ENCODE measurements around the gene TPCN1. TPM values are rescaled to one million over a fixed set of nuclear protein-coding genes. Genes with fewer than 3 reads are reported as not detected.

The TPCN1 gene
- polyA plus RNA-seq, 1 experiment = 31.9 TPM

GRCh38 chr12:113346353-113346752 lies 125.1 kb downstream of the TPCN1 start:
- Histone ChIP-seq H3K4me3 (ENCODE audit: low read depth, low read length) (no peak overlapping the region), H3K27me3 (ENCODE audit: control insufficient read depth, insufficient read depth, low read length) (peaks cover 5% of the 10 kb centered on the region; the same call in 1 of the 2 replicates), H3K36me3 (ENCODE audit: control insufficient read depth, insufficient read depth, low read length) (no peaks in the 10 kb centered on the region)
- ChIA-PET CTCF (no interaction called here), POLR2A (no interaction called here)
- no peak for DNase-seq (ENCODE audit: low read depth)
- no peak for TF ChIP-seq CTCF (IDR thresholded peaks at IDR 0.05; ENCODE audit: insufficient read depth, low read depth, low read length)

- H3K36me3 ChIP-seq (ENCODE audit: control insufficient read depth, insufficient read depth, low read length) = no peaks in the 10 kb centered on the region
- ChIA-PET POLR2A (no interaction called here), CTCF (no interaction called here)
- no peak for DNase-seq (ENCODE audit: low read depth)
- no peak overlapping the region for H3K4me3 ChIP-seq (ENCODE audit: low read depth, low read length)
- H3K27me3 ChIP-seq (ENCODE audit: control insufficient read depth, insufficient read depth, low read length) = peaks cover 5% of the 10 kb centered on the region; the same call in 1 of the 2 replicates
- TF ChIP-seq CTCF (IDR thresholded peaks at IDR 0.05; ENCODE audit: insufficient read depth, low read depth, low read length) = no peak
Observed at GRCh38 chr12:113347107-113347506, 125.8 kb downstream of the TPCN1 start.

- no peak overlapping the region for H3K4me3 ChIP-seq (ENCODE audit: low read depth, low read length)
- 0 out of 2 replicates have a peak, but pooled peaks cover 2% of the 10 kb centered on the region for H3K27me3 ChIP-seq (ENCODE audit: control insufficient read depth, insufficient read depth, low read length)
- ChIA-PET POLR2A (no interaction called here), CTCF (interaction anchor here (0.6 kb wide), 1 partner anchor 174 kb away, joined by 3 read pairs; no protein-coding TSS in a partner anchor)
- no peak for DNase-seq (ENCODE audit: low read depth)
- H3K36me3 ChIP-seq (ENCODE audit: control insufficient read depth, insufficient read depth, low read length) = no peaks in the 10 kb centered on the region
- no peak for TF ChIP-seq CTCF (IDR thresholded peaks at IDR 0.05; ENCODE audit: insufficient read depth, low read depth, low read length)
Observed at GRCh38 chr12:113347892-113348291, 126.6 kb downstream of the TPCN1 start.

Small RNA genes within 50 kb of the gene (small RNA-seq; reads per million reads assigned to genes)
- gene MIR6762 (ENCODE audit: insufficient read length, low read depth, low replicate concordance) = not detected
- not detected for gene RF00019 (ENCODE audit: insufficient read length, low read depth, low replicate concordance)

Other genes starting within 250 kb of the TPCN1 start
- gene OAS2, start 242.9 kb upstream of the TPCN1 start, polyA plus RNA-seq (2011; rRNA removed) = 1.2 and 1.9 TPM in 2 replicates
- not detected in 2 replicates for gene DTX1, start 164.7 kb upstream of the TPCN1 start, polyA plus RNA-seq (2011; rRNA removed)
- gene RASAL1, start 85.7 kb upstream of the TPCN1 start, polyA plus RNA-seq (2011; rRNA removed) = not detected in 2 replicates
- gene CFAP73, start 71.7 kb upstream of the TPCN1 start, polyA plus RNA-seq (2011; rRNA removed) = not detected in 2 replicates
- gene DDX54, start 36.0 kb upstream of the TPCN1 start, polyA plus RNA-seq (2011; rRNA removed) = 36.2 and 54.7 TPM in 2 replicates
- 13.2 and 19.4 TPM in 2 replicates for gene RITA1, start 35.7 kb upstream of the TPCN1 start, polyA plus RNA-seq (2011; rRNA removed)
- gene SLC8B1, start 113.6 kb downstream of the TPCN1 start, polyA plus RNA-seq (2011; rRNA removed) = 14.4 and 27.3 TPM in 2 replicates
- 20.1 and 30.9 TPM in 2 replicates for gene PLBD2, start 137.1 kb downstream of the TPCN1 start, polyA plus RNA-seq (2011; rRNA removed)
- not detected in 2 replicates for gene SDS, start 182.4 kb downstream of the TPCN1 start, polyA plus RNA-seq (2011; rRNA removed)
- gene SDSL, start 200.9 kb downstream of the TPCN1 start, polyA plus RNA-seq (2011; rRNA removed) = 8.6 and 13.2 TPM in 2 replicates

All from BJ (cell line).